Activated naive CD8-positive, alpha-beta T cell treated with anti-CD3 and anti-CD28 coated beads, Interleukin-2, amount 10 ng/mL, durations not matched to agents 7 days and 5 days (primary cell): Measurements from ENCODE around the gene ZNF260. TPM values are rescaled to one million over a fixed set of nuclear protein-coding genes. Genes with fewer than 3 reads are reported as not detected.
A peak's percentile ranks its signal among the peaks of the same experiment; 100 is the strongest.

Experiments
- ATAC-seq: fragments of 150-1000 bp; cut with Tn5 transposase; one replicate; pipeline ENCODE4 v1.10.0; 2021; ENCODE audit warnings: low read depth, moderate library complexity
- POLR2A ChIA-PET: fragments of 350-600 bp; sonication (Branson Sonifier 250); formaldehyde crosslinking; loops from one replicate; lab custom pipeline; 2021; ENCODE audit warnings: antibody characterized with exemption; lab: Charles Lee
- DNase-seq: peaks from one replicate; pipeline ENCODE4 v3.0.0; 2021
- H3K27ac Mint-ChIP-seq: one replicate; pipeline ENCODE4 v1.8.0; 2022; ENCODE audit warnings: mild to moderate bottlenecking, mixed read lengths
- H3K27me3 Mint-ChIP-seq: one replicate; pipeline ENCODE4 v1.8.0; 2022; ENCODE audit warnings: mild to moderate bottlenecking, moderate library complexity, mixed read lengths
- H3K36me3 Mint-ChIP-seq: one replicate; pipeline ENCODE4 v1.8.0; 2021; ENCODE audit warnings: mild to moderate bottlenecking, mixed read lengths
- H3K4me1 Mint-ChIP-seq: one replicate; pipeline ENCODE4 v1.8.0; 2021; ENCODE audit warnings: mixed read lengths
- H3K4me3 Mint-ChIP-seq: one replicate; pipeline ENCODE4 v1.8.0; 2022; ENCODE audit warnings: mild to moderate bottlenecking, moderate library complexity, mixed read lengths
- H3K9me3 Mint-ChIP-seq: one replicate; pipeline ENCODE4 v1.8.0; 2021; ENCODE audit warnings: mixed read lengths
- total RNA-seq, 2 experiments: library from RNA; stranded (reverse); gene quantifications; one replicate each; pipeline ENCODE4 v1.2.3, GENCODE V29; 2021

The ZNF260 gene
- total RNA-seq = 10 to 100 TPM; 12.9 to 16.3 TPM

- POLR2A ChIA-PET = interaction anchor here (0.7 to 2.4 kb wide), 14 partner anchors 26 to 1252 kb away, joined by 3 to 28 read pairs (median 6); partner anchors contain the start of genes ZFP14, ZNF345, ZNF382 and ZNF420
- DNase-seq (peak; percentile 94), ATAC-seq (peak; percentile 88)
- peaks cover 42% of the 10 kb centered on the region for H3K36me3 Mint-ChIP-seq
- H3K4me3 Mint-ChIP-seq = peak within 1 kb of the TSS; percentile 99
- H3K27me3 Mint-ChIP-seq = no peaks in the 10 kb centered on the region
- H3K9me3 Mint-ChIP-seq = peaks cover 28% of the 10 kb centered on the region
- H3K4me1 Mint-ChIP-seq = peaks cover 16% of the 10 kb centered on the region
- peak within 1 kb of the TSS; percentile 99 for H3K27ac Mint-ChIP-seq
These were observed at the start of gene ZNF260 for GRCh38 chr19:36528194-36528920. ZNF260 (minus strand) TSS chr19:36528271; CDS start chr19:36515238, 13,033 bp downstream.

- Mint-ChIP-seq H3K4me1 (peaks cover 17% of the 10 kb centered on the region), H3K4me3 (no peak overlapping the region), H3K27me3 (no peaks in the 10 kb centered on the region), H3K36me3 (peaks cover 74% of the 10 kb centered on the region), H3K27ac (no peak overlapping the region), H3K9me3 (peaks cover 20% of the 10 kb centered on the region)
- POLR2A ChIA-PET = no interaction called here
- ATAC-seq = no peak
- DNase-seq = no peak
These were observed 49.4 kb upstream of the ZNF260 start for GRCh38 chr19:36577271-36577996.

- POLR2A ChIA-PET = interaction anchor here (3.3 kb wide), 1 partner anchor 30 kb away, joined by 33 read pairs; the partner anchor contains the start of gene ZNF382
- peaks cover 10% of the 10 kb centered on the region for H3K9me3 Mint-ChIP-seq
- H3K27ac Mint-ChIP-seq = peak overlapping the region; percentile 14
- peaks cover 66% of the 10 kb centered on the region for H3K36me3 Mint-ChIP-seq
- peaks cover 26% of the 10 kb centered on the region for H3K4me1 Mint-ChIP-seq
- peak overlapping the region; percentile 91 for H3K4me3 Mint-ChIP-seq
- H3K27me3 Mint-ChIP-seq = no peaks in the 10 kb centered on the region
- no peak for DNase-seq
- no peak for ATAC-seq
These were observed 46.7 kb upstream of the ZNF260 start for GRCh38 chr19:36574741-36575140.

GRCh38 chr19:36573895-36574720, 46.0 kb upstream of the ZNF260 start:
- Mint-ChIP-seq H3K4me1 (peaks cover 26% of the 10 kb centered on the region), H3K27me3 (no peaks in the 10 kb centered on the region), H3K9me3 (peaks cover 10% of the 10 kb centered on the region), H3K4me3 (peak overlapping the region; percentile 91), H3K36me3 (peaks cover 67% of the 10 kb centered on the region), H3K27ac (peak overlapping the region; percentile 97)
- ATAC-seq (peak; percentile 4), DNase-seq (no peak)
- POLR2A ChIA-PET = interaction anchor here (0.6 to 3.3 kb wide), 9 partner anchors 12 to 198 kb away, joined by 3 to 33 read pairs (median 5); partner anchors contain the start of genes ZFP14, ZNF260, ZNF382 and ZNF566

- POLR2A ChIA-PET = interaction anchor here (0.6 to 3.3 kb wide), 16 partner anchors 11 to 896 kb away, joined by 3 to 33 read pairs (median 6); partner anchors contain the start of genes ZFP14, ZNF260, ZNF345 and ZNF382
- Mint-ChIP-seq H3K4me1 (peaks cover 26% of the 10 kb centered on the region), H3K36me3 (peaks cover 67% of the 10 kb centered on the region), H3K4me3 (peak within 1 kb of the TSS; percentile 91), H3K27ac (peak within 1 kb of the TSS; percentile 97), H3K9me3 (peaks cover 8% of the 10 kb centered on the region), H3K27me3 (no peaks in the 10 kb centered on the region)
- ATAC-seq (peak; percentile 84), DNase-seq (peak; percentile 86)
These were observed 45.2 kb upstream of the ZNF260 start, which contains the start of gene ZNF529 for GRCh38 chr19:36573020-36573894. ZNF529 (minus strand) TSS chr19:36573292; CDS start chr19:36572346, 946 bp downstream.

- H3K9me3 Mint-ChIP-seq = peaks cover 12% of the 10 kb centered on the region
- H3K4me1 Mint-ChIP-seq = peaks cover 26% of the 10 kb centered on the region
- H3K4me3 Mint-ChIP-seq = peak overlapping the region; percentile 91
- peaks cover 70% of the 10 kb centered on the region for H3K36me3 Mint-ChIP-seq
- no peaks in the 10 kb centered on the region for H3K27me3 Mint-ChIP-seq
- POLR2A ChIA-PET = interaction anchor here (0.7 to 3.3 kb wide), 13 partner anchors 11 to 897 kb away, joined by 3 to 33 read pairs (median 6); partner anchors contain the start of genes ZFP14, ZNF260, ZNF345 and ZNF382
- H3K27ac Mint-ChIP-seq = peak overlapping the region; percentile 97
- ATAC-seq = no peak
- DNase-seq = no peak
These were observed 44.5 kb upstream of the ZNF260 start for GRCh38 chr19:36572593-36573019.

- H3K4me3 Mint-ChIP-seq = no peak overlapping the region
- H3K36me3 Mint-ChIP-seq = peaks cover 82% of the 10 kb centered on the region
- H3K9me3 Mint-ChIP-seq = peaks cover 36% of the 10 kb centered on the region
- no peak for ATAC-seq
- H3K4me1 Mint-ChIP-seq = no peaks in the 10 kb centered on the region
- POLR2A ChIA-PET = no interaction called here
- no peaks in the 10 kb centered on the region for H3K27me3 Mint-ChIP-seq
- DNase-seq = no peak
- no peak overlapping the region for H3K27ac Mint-ChIP-seq
These were observed 36.3 kb upstream of the ZNF260 start for GRCh38 chr19:36564391-36564790.

- no peaks in the 10 kb centered on the region for H3K4me1 Mint-ChIP-seq
These were observed 19.1 kb upstream of the ZNF260 start for GRCh38 chr19:36547001-36547732.

GRCh38 chr19:36528921-36529518, 949 bp upstream of the ZNF260 start:
- H3K27me3 Mint-ChIP-seq = no peaks in the 10 kb centered on the region
- POLR2A ChIA-PET = interaction anchor here (0.7 to 2.4 kb wide), 14 partner anchors 26 to 1251 kb away, joined by 3 to 28 read pairs (median 6); partner anchors contain the start of genes ZFP14, ZNF345, ZNF382 and ZNF420
- peaks cover 28% of the 10 kb centered on the region for H3K9me3 Mint-ChIP-seq
- H3K4me1 Mint-ChIP-seq = peaks cover 16% of the 10 kb centered on the region
- peaks cover 41% of the 10 kb centered on the region for H3K36me3 Mint-ChIP-seq
- H3K4me3 Mint-ChIP-seq = peak overlapping the region; percentile 99
- peak overlapping the region; percentile 99 for H3K27ac Mint-ChIP-seq
- ATAC-seq = peak; percentile 26
- DNase-seq = peak; percentile 37

More at GRCh38 chr19:36547001-36547732, 19.1 kb upstream of the ZNF260 start:
- POLR2A ChIA-PET = no interaction called here
- ATAC-seq = no peak
- Mint-ChIP-seq H3K27me3 (no peaks in the 10 kb centered on the region), H3K9me3 (peaks cover 53% of the 10 kb centered on the region), H3K4me3 (no peak overlapping the region), H3K27ac (no peak overlapping the region), H3K36me3 (peaks cover 82% of the 10 kb centered on the region)
- DNase-seq = no peak

GRCh38 chr19:36527873-36528193, 238 bp downstream of the ZNF260 start:
- Mint-ChIP-seq H3K27me3 (no peaks in the 10 kb centered on the region), H3K4me3 (peak overlapping the region; percentile 99), H3K4me1 (peaks cover 16% of the 10 kb centered on the region), H3K27ac (peak overlapping the region; percentile 99), H3K36me3 (peaks cover 43% of the 10 kb centered on the region), H3K9me3 (peaks cover 30% of the 10 kb centered on the region)
- POLR2A ChIA-PET = interaction anchor here (1.1 to 2.4 kb wide), 11 partner anchors 39 to 1252 kb away, joined by 3 to 28 read pairs (median 6); partner anchors contain the start of genes ZFP14, ZNF345, ZNF382 and ZNF529
- no peak for ATAC-seq
- no peak for DNase-seq

GRCh38 chr19:36527341-36527740, 730 bp downstream of the ZNF260 start:
- Mint-ChIP-seq H3K4me1 (peaks cover 16% of the 10 kb centered on the region), H3K27me3 (no peaks in the 10 kb centered on the region)

More at GRCh38 chr19:36527341-36527740, 730 bp downstream of the ZNF260 start:
- Mint-ChIP-seq H3K4me3 (peak overlapping the region; percentile 99), H3K27ac (peak overlapping the region; percentile 99), H3K9me3 (peaks cover 31% of the 10 kb centered on the region), H3K36me3 (peaks cover 47% of the 10 kb centered on the region)
- DNase-seq = no peak
- POLR2A ChIA-PET = interaction anchor here (2.1 to 2.4 kb wide), 2 partner anchors 38 to 78 kb away, joined by 28 read pairs; partner anchors contain the start of genes ZNF382 and ZNF566
- ATAC-seq = no peak
